DND-41 (cell line): ENCODE results near the gene TPP2.
A peak's percentile ranks its signal among the peaks of the same experiment; 100 is the strongest.

Experiments
- ATAC-seq: fragments of 200-7000 bp; cut with Tn5 transposase; 3 replicates; pipeline ENCODE4 v1.9.1; 2021; ENCODE audit warnings: low read depth; ENCODE audit not compliant: insufficient read depth
- DNase-seq: peaks from one replicate; pipeline ENCODE4 v3.0.0-alpha.2; 2020
- H2AFZ ChIP-seq: 2 replicates; pipeline ENCODE4 v1.6.0; 2012; ENCODE audit warnings: low read depth, low read length
- H3K27ac ChIP-seq: 2 replicates; pipeline ENCODE4 v1.5.1; 2012; ENCODE audit warnings: low read length, inconsistent platforms
- H3K27me3 ChIP-seq: fragments of 200-600 bp; sonication (generic); 2 replicates; pipeline ENCODE4 v1.6.0; 2012; ENCODE audit warnings: low read length, mild to moderate bottlenecking, inconsistent platforms; ENCODE audit not compliant: insufficient read depth, poor library complexity
- H3K36me3 ChIP-seq: 2 replicates; pipeline ENCODE4 v1.5.1; 2012; ENCODE audit warnings: low read length, inconsistent platforms; ENCODE audit not compliant: insufficient read depth
- H3K4me1 ChIP-seq: 2 replicates; pipeline ENCODE4 v1.5.1; 2012; ENCODE audit warnings: mild to moderate bottlenecking, low read length; ENCODE audit not compliant: insufficient read depth
- H3K4me2 ChIP-seq: 2 replicates; pipeline ENCODE4 v1.6.0; 2012; ENCODE audit warnings: mild to moderate bottlenecking, moderate library complexity, low read length, inconsistent platforms; ENCODE audit not compliant: insufficient read depth
- H3K4me3 ChIP-seq, 2 experiments: fragments of 200-600 bp in 1 of 2; shearing (Covaris generic) in 1 of 2; 2 replicates each; pipeline ENCODE4 v1.5.1; 2012 to 2016; ENCODE audit warnings: inconsistent platforms in 2 of 2, low read length in 2 of 2, mild to moderate bottlenecking in 2 of 2, low read depth in 1 of 2, moderate library complexity in 1 of 2
- H3K79me2 ChIP-seq: 2 replicates; pipeline ENCODE4 v1.6.0; 2012; ENCODE audit warnings: low read length, inconsistent platforms; ENCODE audit not compliant: insufficient read depth
- H3K9ac ChIP-seq: 2 replicates; pipeline ENCODE4 v1.6.0; 2012; ENCODE audit warnings: low read depth, mild to moderate bottlenecking, inconsistent platforms, low read length, moderate library complexity
- H3K9me3 ChIP-seq: 2 replicates; pipeline ENCODE4 v1.5.1; 2012; ENCODE audit warnings: low read length, moderate library complexity, mild to moderate bottlenecking, inconsistent platforms; ENCODE audit not compliant: insufficient read depth, severe bottlenecking
- H4K20me1 ChIP-seq: 2 replicates; pipeline ENCODE4 v1.6.0; 2012; ENCODE audit warnings: low read length; ENCODE audit not compliant: insufficient read depth
- CTCF ChIP-seq: IDR thresholded peaks from 2 replicates; pipeline ENCODE4 v1.5.1; 2012; ENCODE audit warnings: borderline replicate concordance, low read length, moderate library complexity, mild to moderate bottlenecking; ENCODE audit not compliant: poor library complexity, severe bottlenecking; ENCODE audit errors: extremely low read depth
- EZH2 ChIP-seq: IDR thresholded peaks from 3 replicates; pipeline ENCODE4 v1.6.1; 2012; ENCODE audit warnings: borderline replicate concordance, low read depth, mild to moderate bottlenecking, moderate library complexity, low read length, inconsistent platforms; ENCODE audit not compliant: severe bottlenecking

Gene TPP2

DNA sequence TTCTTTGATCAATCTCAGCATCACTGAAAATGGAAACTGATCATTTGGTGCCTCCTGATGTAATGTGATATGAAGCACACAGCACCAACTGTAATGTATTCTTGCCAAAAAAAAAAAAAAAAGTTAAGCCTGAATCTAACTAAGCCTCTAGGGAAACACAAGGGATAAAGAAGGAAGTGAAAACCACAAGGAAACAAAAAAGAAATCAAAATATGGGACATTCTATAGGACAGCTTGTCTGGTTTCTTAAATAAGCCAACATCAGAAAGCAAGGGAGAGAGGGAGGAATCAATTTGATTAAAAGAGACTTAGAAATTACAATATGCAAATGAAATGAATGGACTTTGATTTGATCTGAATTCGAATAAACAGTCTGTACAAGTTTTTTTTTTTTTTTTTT, 118.7 kb downstream of the TPP2 start:
- H2AFZ ChIP-seq, result no peak overlapping the region
- H3K9me3 ChIP-seq, result no peaks in the 10 kb centered on the region
- TF ChIP-seq EZH2 (no peak), CTCF (no peak)
- no peak overlapping the region for H3K9ac ChIP-seq
- no peak overlapping the region for H3K4me2 ChIP-seq
- H3K79me2 ChIP-seq, result no peaks in the 10 kb centered on the region
- no peaks in the 10 kb centered on the region for H4K20me1 ChIP-seq
- no peaks in the 10 kb centered on the region for H3K27me3 ChIP-seq
- H3K4me1 ChIP-seq, result no peaks in the 10 kb centered on the region
- ATAC-seq (no peak), DNase-seq (no peak)
- H3K27ac ChIP-seq, result no peak overlapping the region
- no peak overlapping the region for H3K4me3 ChIP-seq
- no peaks in the 10 kb centered on the region for H3K36me3 ChIP-seq

- Histone ChIP-seq H2AFZ (no peak overlapping the region), H3K4me3 (no peak overlapping the region), H3K9me3 (no peaks in the 10 kb centered on the region), H3K79me2 (no peaks in the 10 kb centered on the region), H3K4me1 (no peaks in the 10 kb centered on the region), H3K27ac (no peak overlapping the region), H4K20me1 (no peaks in the 10 kb centered on the region), H3K36me3 (no peaks in the 10 kb centered on the region), H3K27me3 (no peaks in the 10 kb centered on the region), H3K4me2 (no peak overlapping the region), H3K9ac (no peak overlapping the region)
- TF ChIP-seq EZH2, result no peak
- TF ChIP-seq CTCF, result no peak
- DNase-seq (no peak), ATAC-seq (no peak)
Measured at GRCh38 chr13:102718746-102719145, 122.0 kb downstream of the TPP2 start.

DNA sequence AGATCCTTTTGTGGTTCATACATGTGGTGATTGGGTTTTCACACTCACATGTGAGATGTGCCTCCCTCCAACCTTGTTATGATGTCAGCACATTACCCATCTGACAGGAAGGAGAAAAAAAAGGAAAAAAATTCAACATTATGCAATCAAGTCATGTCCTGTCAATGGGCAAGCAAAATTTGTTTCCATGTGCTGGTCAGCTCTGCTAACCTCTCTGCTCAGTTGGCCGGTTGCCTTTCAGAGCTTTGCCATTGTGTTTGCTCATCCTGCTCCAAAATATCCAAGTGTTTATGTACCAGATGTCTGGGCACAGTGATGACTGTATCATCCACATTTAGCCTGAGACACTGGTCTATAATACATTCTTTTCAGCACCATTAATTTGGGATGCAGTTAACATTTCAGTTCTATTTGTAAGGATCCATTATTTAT, 125.0 kb downstream of the TPP2 start:
- no peak for DNase-seq
- H3K36me3 ChIP-seq, result no peaks in the 10 kb centered on the region
- no peak for ATAC-seq
- H3K4me3 ChIP-seq, result no peak overlapping the region
- H3K79me2 ChIP-seq, result no peaks in the 10 kb centered on the region
- no peak overlapping the region for H2AFZ ChIP-seq
- no peaks in the 10 kb centered on the region for H3K4me1 ChIP-seq
- no peak overlapping the region for H3K9ac ChIP-seq
- no peak overlapping the region for H3K4me2 ChIP-seq
- no peaks in the 10 kb centered on the region for H3K9me3 ChIP-seq
- H4K20me1 ChIP-seq, result no peaks in the 10 kb centered on the region
- no peaks in the 10 kb centered on the region for H3K27me3 ChIP-seq
- no peak overlapping the region for H3K27ac ChIP-seq
- TF ChIP-seq EZH2 (no peak), CTCF (no peak)

DNA sequence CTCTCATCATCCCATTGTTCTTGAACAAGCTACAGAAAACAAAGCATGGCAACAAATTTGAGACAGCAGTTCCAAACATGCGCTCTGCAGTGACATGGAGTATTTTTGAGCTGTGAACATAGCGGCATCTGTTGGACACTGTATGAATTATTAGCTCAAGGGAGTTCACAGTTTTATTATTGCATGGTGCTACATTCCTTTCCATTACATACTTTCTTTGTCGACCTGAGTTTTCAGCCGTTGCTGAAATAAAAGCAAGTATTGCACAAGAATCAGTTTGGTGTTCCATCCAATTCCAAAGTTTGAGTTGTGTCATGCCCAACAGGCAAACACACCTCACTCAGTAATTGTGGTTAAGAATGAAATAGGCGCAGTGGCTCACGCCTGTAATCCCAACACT, 128.1 kb downstream of the TPP2 start:
- Histone ChIP-seq H2AFZ (no peak overlapping the region), H3K4me1 (no peaks in the 10 kb centered on the region), H3K4me3 (no peak overlapping the region), H3K79me2 (no peaks in the 10 kb centered on the region), H3K9ac (no peak overlapping the region), H3K27ac (no peak overlapping the region), H3K4me2 (no peak overlapping the region), H3K36me3 (no peaks in the 10 kb centered on the region), H3K27me3 (no peaks in the 10 kb centered on the region), H4K20me1 (no peaks in the 10 kb centered on the region), H3K9me3 (no peaks in the 10 kb centered on the region)
- TF ChIP-seq CTCF (peak; percentile 35), EZH2 (no peak)
- no peak for DNase-seq
- ATAC-seq, result peak; percentile 29; the same call in 1 of the 3 replicates
